M059J (cell line): ENCODE data around the gene RALGDS. TPM values are rescaled to one million over a fixed set of nuclear protein-coding genes. Genes with fewer than 3 reads are reported as not detected.
A peak's percentile ranks its signal among the peaks of the same experiment; 100 is the strongest.
"Not testable (repeated sequence)": the region's sequence is repeated elsewhere in the genome, so short reads cannot be mapped to it uniquely, and the experiment has no call there.

ENCODE experiments used
- DNase-seq: peaks from one replicate; pipeline ENCODE4 v3.0.0-alpha.2; 2012; ENCODE audit warnings: low read depth
- total RNA-seq: library from RNA; depleted of rRNA; stranded (reverse); fragments of >200 nt; shearing (Covaris generic); gene quantifications from 2 replicates; pipeline ENCODE4 v1.2.3, GENCODE V29; 2014

The RALGDS gene
- total RNA-seq, 1 experiment from 2014 or later, result 11.8 TPM

- DNase-seq, result no peak
Measured at GRCh38 chr9:133090187-133090586, 30.9 kb downstream of the RALGDS start.

DNA sequence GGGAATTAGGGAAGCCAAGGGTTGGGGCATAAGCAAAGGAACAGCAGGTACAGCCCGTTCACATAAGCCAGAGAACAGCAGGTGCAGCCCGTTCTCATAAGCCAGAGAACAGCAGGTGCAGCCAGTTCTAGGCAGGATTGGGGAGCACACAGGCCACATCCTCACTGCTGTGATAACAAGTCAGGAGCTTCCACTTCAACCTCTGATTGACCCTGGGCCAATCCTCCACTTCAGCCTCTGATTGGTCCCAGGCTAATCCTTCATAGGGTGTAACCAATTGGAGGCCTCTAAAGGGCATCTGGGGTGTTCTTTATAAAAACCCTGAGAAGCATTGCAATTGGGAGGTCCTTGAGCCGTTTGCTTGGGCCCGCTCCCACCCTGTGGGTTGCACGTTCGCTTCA is 31.8 kb downstream of the RALGDS start:
- DNase-seq, result no peak

DNA sequence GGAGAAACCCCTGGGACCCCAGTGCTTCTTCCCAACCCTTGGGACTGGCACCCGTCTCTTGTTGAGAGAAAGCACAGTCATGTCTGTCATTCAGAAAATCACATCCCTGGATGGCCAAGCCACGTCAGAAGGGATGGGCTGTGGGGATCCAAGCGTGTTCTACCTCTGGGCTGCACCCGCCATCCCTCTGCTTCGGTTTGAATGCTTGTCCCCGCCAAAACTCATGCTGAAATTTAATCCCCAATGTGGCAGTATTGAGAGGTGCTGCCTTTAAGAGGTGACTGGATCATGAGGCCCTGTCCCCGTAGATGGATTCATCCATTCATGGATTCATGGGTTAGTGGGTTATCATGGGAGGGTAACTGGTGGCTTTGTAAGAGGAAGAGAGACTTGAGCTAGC is 32.3 kb downstream of the RALGDS start:
- DNase-seq, result no peak

DNA sequence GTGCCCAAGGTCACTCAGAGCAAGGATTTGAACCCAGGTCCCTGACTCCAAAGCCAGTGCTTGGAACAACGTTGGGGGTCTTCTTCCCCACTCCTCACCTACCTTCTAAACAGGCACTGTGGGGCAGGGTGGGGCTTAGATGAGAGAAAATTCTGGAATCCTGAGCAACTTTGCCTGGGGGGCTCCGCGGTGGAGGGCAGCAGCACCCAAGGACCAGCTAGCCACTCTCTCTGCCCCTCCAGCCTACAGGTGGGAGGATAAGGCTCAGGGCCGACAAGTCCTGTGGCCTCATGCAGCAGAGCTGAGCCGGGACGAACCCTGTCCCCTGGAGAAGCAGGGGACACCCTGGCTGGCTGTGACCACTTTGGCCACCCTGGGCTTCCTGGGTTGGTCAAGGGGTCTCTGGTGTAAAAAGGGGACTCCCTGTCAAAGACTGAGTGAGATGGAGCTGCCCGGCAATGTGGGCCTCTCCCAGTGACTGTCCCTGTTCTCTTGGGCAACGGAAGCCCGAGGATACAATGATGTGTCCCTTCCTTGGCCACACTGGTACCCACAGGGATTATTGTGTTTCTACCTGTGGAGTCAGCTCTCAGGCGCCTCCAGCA is 32.8 kb downstream of the RALGDS start:
- no peak for DNase-seq

- DNase-seq, result no peak
Measured at GRCh38 chr9:133087429-133088145, 33.5 kb downstream of the RALGDS start.

- DNase-seq, result no peak
Measured at GRCh38 chr9:133086894-133087293, 34.1 kb downstream of the RALGDS start.

GRCh38 chr9:133086212-133086860 is 34.7 kb downstream of the RALGDS start:
- not testable (repeated sequence) for DNase-seq

DNA sequence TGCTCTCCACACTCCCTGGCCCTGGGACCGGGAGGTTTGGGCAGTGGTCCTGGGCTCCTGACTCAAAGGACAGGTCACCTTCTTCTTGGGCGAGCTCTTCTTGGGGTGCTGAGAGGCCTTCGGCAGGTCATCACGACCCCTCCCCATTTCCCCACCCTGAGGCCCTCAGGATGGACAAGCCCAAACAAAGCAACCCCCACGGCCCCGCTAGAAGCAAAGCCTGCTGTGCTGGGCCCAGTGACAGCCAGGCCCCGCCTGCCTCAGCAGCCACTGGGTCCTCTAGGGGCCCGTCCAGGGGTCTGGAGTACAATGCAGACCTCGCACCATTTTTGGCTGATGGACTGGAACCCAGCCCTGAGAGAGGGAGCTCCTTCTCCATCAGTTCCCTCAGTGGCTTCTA is 37.4 kb downstream of the RALGDS start:
- not testable (repeated sequence) for DNase-seq

GRCh38 chr9:133081957-133082644 is 38.9 kb downstream of the RALGDS start:
- DNase-seq, result not testable (repeated sequence)

- not testable (repeated sequence) for DNase-seq
Measured at GRCh38 chr9:133080786-133081779, 40.0 kb downstream of the RALGDS start.

DNA sequence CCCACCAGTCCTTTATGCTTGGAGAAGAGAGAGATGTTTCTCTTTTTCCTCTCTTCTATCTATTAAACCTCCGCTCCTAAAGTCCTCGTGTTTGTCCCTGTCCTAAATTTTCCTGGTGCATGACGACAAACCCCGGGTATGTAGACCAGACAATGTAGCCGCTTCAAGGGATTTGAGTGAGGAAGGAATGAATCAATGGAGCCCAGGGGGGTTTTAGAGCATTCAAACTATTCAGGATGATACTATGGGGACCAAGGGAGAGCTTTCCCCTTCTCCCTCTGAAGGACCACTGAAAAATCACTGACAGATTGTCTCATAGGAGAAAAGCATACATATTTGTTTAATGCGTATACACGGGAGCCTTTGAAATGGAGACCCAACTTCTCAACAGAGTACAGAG is 40.9 kb downstream of the RALGDS start:
- no peak for DNase-seq

DNA sequence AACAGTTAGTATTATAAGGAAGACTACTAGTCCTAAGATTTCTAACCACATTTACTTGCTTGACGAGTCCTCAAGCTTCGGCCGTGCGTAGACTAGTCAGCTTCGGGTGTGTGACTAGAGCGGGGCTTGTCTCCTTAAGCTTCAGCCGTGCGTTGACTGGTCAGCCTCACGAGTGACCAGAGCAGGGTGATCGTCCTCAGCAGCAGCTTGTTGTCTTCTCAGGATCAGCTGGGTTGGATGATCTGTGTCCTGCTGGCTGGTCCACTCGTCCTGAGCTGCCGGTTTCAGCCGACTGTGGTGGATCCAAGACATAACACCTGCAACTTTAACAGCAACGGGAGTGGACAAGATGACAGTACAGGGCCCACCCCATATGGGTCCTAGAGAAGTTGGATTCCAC is 42.6 kb downstream of the RALGDS start:
- DNase-seq, result no peak

DNA sequence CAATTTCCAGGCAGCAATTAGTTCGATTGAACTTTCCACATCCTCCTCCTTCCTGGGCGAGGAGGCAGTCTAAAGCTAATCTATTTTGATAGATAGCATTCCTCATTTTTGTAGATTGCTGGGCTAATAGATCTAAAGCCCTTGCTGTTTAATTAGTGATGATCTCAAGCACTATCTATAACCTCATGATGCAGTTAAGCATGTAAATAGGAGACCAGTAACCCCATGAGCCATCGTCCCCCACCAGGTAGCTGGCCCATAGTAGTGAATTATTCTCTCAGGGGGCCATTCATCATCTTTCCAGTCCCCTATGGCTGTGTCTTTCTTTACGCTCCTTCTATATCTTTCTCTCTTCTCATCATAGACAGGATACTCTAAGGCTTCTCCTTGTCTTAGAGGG is 44.3 kb downstream of the RALGDS start:
- no peak for DNase-seq

DNA sequence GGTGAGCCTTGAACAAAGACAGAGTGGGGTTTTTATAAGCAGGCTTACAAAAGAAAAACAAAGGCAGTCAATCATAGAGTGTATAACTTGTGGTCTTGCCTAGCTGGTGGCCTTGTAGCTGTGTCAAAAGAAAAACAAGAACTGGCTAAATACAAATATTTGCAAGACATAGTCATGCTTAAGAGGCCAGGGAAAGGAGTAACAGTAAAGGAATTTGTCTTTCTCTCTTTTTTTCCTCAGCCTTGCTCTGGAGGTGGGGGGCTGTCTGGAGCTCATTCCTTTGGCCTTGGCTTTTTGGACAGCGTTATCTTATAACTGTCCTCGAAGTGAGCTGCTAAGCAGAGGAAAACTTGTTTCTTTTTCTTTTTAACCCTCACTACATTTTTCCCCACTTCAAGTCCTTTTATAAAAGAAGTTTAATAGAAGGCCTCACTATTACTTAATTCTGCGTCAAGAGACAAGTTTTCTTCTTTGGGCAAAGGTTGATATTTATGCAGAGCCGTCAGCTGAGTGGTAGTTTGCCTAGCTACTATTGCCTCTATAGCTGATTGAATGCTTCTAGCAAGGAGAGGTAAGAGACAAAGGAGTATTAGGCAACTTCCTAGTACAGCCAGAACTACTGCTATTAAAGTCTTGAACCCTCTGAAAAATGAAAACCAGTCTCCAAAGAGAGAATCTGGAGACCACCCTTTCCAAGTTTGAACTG is 45.0 kb downstream of the RALGDS start:
- peak; percentile 79 for DNase-seq

DNA sequence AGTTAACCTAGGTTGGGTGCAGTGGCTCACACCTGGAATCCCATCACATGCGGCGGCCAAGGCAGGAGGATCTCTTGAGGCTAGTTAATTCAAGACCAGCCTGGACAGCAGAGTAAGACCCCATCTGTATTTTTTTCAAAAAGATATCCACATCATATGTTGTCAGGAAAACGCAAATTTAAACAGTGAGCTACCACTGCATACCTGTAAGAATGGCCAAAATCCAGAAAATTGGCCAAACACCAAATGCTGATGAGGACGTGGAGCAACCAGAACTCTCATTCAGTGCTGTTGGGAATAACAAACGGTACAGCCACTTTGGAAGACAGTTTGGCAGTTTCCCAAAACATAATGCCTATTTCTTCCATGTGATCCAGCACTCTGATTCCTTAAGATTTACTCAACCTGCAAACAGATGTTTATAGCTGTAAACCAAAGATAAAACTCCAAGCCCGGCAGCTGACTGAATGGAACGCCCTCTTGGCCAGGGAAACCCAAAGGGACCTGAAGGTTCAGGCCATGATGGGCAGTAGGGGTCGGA is 46.9 kb downstream of the RALGDS start:
- peak; percentile 16 for DNase-seq

GRCh38 chr9:133073086-133074014 is 47.7 kb downstream of the RALGDS start:
- DNase-seq, result no peak

- DNase-seq, result not testable (repeated sequence)
Measured at GRCh38 chr9:133072210-133072609, 48.8 kb downstream of the RALGDS start.

GRCh38 chr9:133071484-133072150 is 49.4 kb downstream of the RALGDS start:
- DNase-seq, result no peak

DNA sequence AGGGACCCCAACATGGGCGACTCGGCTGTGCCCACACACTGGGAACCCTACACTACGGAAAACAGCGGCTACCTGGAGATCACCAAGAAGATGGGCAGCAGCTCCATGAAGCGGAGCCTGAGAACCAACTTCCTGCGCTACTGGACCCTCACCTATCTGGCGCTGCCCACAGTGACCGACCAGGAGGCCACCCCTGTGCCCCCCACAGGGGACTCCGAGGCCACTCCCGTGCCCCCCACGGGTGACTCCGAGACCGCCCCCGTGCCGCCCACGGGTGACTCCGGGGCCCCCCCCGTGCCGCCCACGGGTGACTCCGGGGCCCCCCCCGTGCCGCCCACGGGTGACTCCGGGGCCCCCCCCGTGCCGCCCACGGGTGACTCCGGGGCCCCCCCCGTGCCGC is 50.1 kb downstream of the RALGDS start:
- not testable (repeated sequence) for DNase-seq
